IMR-90 (cell line): ENCODE data around the gene BCL2. TPM values are rescaled to one million over a fixed set of nuclear protein-coding genes. Genes with fewer than 3 reads are reported as not detected.

Experiments
- ATAC-seq: fragments of 200-7000 bp; cut with Tn5 transposase; 2 replicates; pipeline ENCODE4 v1.9.1; 2020; ENCODE audit warnings: low read depth, mild to moderate bottlenecking, moderate library complexity
- BruUV-seq: library from RNA; stranded (reverse); fragments of 400-500 nt; replicated peaks from 2 replicates; lab custom pipeline; 2021; lab: Mats Ljungman, UMichigan
- CTCF ChIA-PET: fragments of 300-600 bp; formaldehyde crosslinking; extraction: SDS; loops from one replicate; lab custom pipeline; 2021; ENCODE audit warnings: antibody characterized with exemption; lab: Yijun Ruan, JAX
- POLR2A ChIA-PET: fragments of 300-600 bp; sonication (Branson Sonifier 250); formaldehyde crosslinking; loops from one replicate; lab custom pipeline; 2022; ENCODE audit warnings: antibody characterized with exemption; ENCODE audit not compliant: unreplicated experiment; lab: Charles Lee
- DNase-seq: peaks from one replicate; pipeline ENCODE4 v3.0.0; 2013
- H2AFZ ChIP-seq: replicated peaks from 2 replicates; pipeline ENCODE3; 2013; ENCODE audit warnings: low read length, mild to moderate bottlenecking; ENCODE audit not compliant: poor library complexity
- H2AK5ac ChIP-seq: 2 replicates; pipeline ENCODE4 v1.6.1; 2013; ENCODE audit warnings: low read depth, low read length, inconsistent platforms
- H2AK9ac ChIP-seq: replicated peaks from 2 replicates; pipeline ENCODE3; 2013; ENCODE audit warnings: mild to moderate bottlenecking, low read depth, low read length, moderate library complexity; ENCODE audit not compliant: poor library complexity
- H2BK120ac ChIP-seq: 2 replicates; pipeline ENCODE4 v1.6.1; 2013; ENCODE audit warnings: low read depth, low read length, inconsistent platforms
- H2BK15ac ChIP-seq: 3 replicates; pipeline ENCODE4 v1.6.1; 2013; ENCODE audit warnings: low read depth, low read length, inconsistent platforms
- H2BK20ac ChIP-seq: 2 replicates; pipeline ENCODE4 v1.6.1; 2013; ENCODE audit warnings: low read depth, mild to moderate bottlenecking, inconsistent platforms, low read length, moderate library complexity
- H2BK5ac ChIP-seq: 2 replicates; pipeline ENCODE4 v1.6.1; 2013; ENCODE audit warnings: mild to moderate bottlenecking, low read depth, low read length, inconsistent platforms; ENCODE audit not compliant: poor library complexity, severe bottlenecking
- H3K14ac ChIP-seq: replicated peaks from 2 replicates; pipeline ENCODE4 v1.6.1; 2013; ENCODE audit warnings: low read depth, low read length, inconsistent platforms
- H3K18ac ChIP-seq: 2 replicates; pipeline ENCODE4 v1.6.1; 2013; ENCODE audit warnings: low read depth, low read length, control low read depth
- H3K23ac ChIP-seq: 2 replicates; pipeline ENCODE4 v1.6.1; 2013; ENCODE audit warnings: low read depth, low read length, inconsistent platforms
- H3K27ac ChIP-seq: 2 replicates; pipeline ENCODE4 v1.5.1; 2013; ENCODE audit warnings: mild to moderate bottlenecking, control low read depth, low read length; ENCODE audit not compliant: insufficient read depth
- H3K27me3 ChIP-seq: 2 replicates; pipeline ENCODE4 v1.6.1; 2013; ENCODE audit warnings: low read length; ENCODE audit not compliant: control insufficient read depth, insufficient read depth
- H3K36me3 ChIP-seq: 2 replicates; pipeline ENCODE4 v1.6.1; 2013; ENCODE audit warnings: low read length, mixed read lengths; ENCODE audit not compliant: control insufficient read depth, insufficient read depth
- H3K4ac ChIP-seq: 2 replicates; pipeline ENCODE4 v1.6.1; 2013; ENCODE audit warnings: low read depth, low read length, inconsistent platforms
- H3K4me1 ChIP-seq: 2 replicates; pipeline ENCODE4 v1.6.1; 2013; ENCODE audit warnings: low read length, mixed read lengths; ENCODE audit not compliant: control insufficient read depth, insufficient read depth
- H3K4me2 ChIP-seq: 2 replicates; pipeline ENCODE4 v1.6.1; 2013; ENCODE audit warnings: low read depth, mild to moderate bottlenecking, control low read depth, low read length, moderate library complexity
- H3K4me3 ChIP-seq: 2 replicates; pipeline ENCODE4 v1.5.1; 2013; ENCODE audit warnings: low read depth, mild to moderate bottlenecking, control low read depth, low read length, moderate library complexity; ENCODE audit not compliant: insufficient read depth
- H3K56ac ChIP-seq: 2 replicates; pipeline ENCODE4 v1.6.1; 2013; ENCODE audit warnings: low read length, inconsistent platforms; ENCODE audit not compliant: insufficient read depth; ENCODE audit errors: extremely low read depth
- H3K79me1 ChIP-seq, 2 experiments: 2 replicates each; pipeline ENCODE4 v1.6.1; 2013; ENCODE audit warnings: low read length in 2 of 2, inconsistent platforms in 1 of 2, low read depth in 1 of 2
- H3K9ac ChIP-seq: 2 replicates; pipeline ENCODE4 v1.6.1; 2013; ENCODE audit warnings: low read depth, low read length, control low read depth
- H3K9me1 ChIP-seq: 2 replicates; pipeline ENCODE4 v1.6.1; 2013; ENCODE audit warnings: low read length, inconsistent platforms; ENCODE audit not compliant: insufficient read depth
- H3K9me3 ChIP-seq: 2 replicates; pipeline ENCODE4 v1.6.1; 2013; ENCODE audit warnings: low read length; ENCODE audit not compliant: control insufficient read depth, insufficient read depth
- H4K20me1 ChIP-seq: 2 replicates; pipeline ENCODE4 v1.6.1; 2013; ENCODE audit warnings: low read length, inconsistent platforms; ENCODE audit not compliant: insufficient read depth
- H4K5ac ChIP-seq: 2 replicates; pipeline ENCODE4 v1.6.1; 2013; ENCODE audit warnings: mild to moderate bottlenecking, low read depth, low read length, control low read depth
- H4K8ac ChIP-seq, 2 experiments: 2 replicates each; pipeline ENCODE4 v1.6.1; 2013; ENCODE audit warnings: low read depth in 2 of 2, low read length in 2 of 2, control low read depth in 1 of 2, inconsistent platforms in 1 of 2
- H4K91ac ChIP-seq: 2 replicates; pipeline ENCODE4 v1.6.1; 2013; ENCODE audit warnings: low read depth, low read length, inconsistent platforms; ENCODE audit not compliant: insufficient read depth
- BHLHE40 ChIP-seq: fragments of 150-350 bp; IDR thresholded peaks from 2 replicates; pipeline ENCODE4 v1.6.1; 2016; ENCODE audit warnings: mild to moderate bottlenecking, low read depth, low read length
- CHD1 ChIP-seq: IDR thresholded peaks from 2 replicates; pipeline ENCODE4 v1.6.1; 2012; ENCODE audit warnings: low read depth, low read length, improper control_type of control experiment
- ELK1 ChIP-seq: fragments of 150-350 bp; IDR thresholded peaks from 2 replicates; pipeline ENCODE4 v1.6.1; 2016; ENCODE audit warnings: low read depth, mild to moderate bottlenecking, low read length, moderate library complexity, borderline replicate concordance
- FOS ChIP-seq: fragments of 150-350 bp; IDR thresholded peaks from 2 replicates; pipeline ENCODE4 v1.6.1; 2016; ENCODE audit warnings: low read depth, low read length
- MAFK ChIP-seq: IDR thresholded peaks from 2 replicates; pipeline ENCODE4 v1.6.1; 2012; ENCODE audit warnings: low read depth, low read length, improper control_type of control experiment
- MAZ ChIP-seq: IDR thresholded peaks from 2 replicates; pipeline ENCODE4 v1.6.1; 2012; ENCODE audit warnings: low read depth, mild to moderate bottlenecking, low read length, improper control_type of control experiment, moderate library complexity, borderline replicate concordance
- MXI1 ChIP-seq: IDR thresholded peaks from 2 replicates; pipeline ENCODE4 v1.6.1; 2012; ENCODE audit warnings: low read depth, mild to moderate bottlenecking, low read length, moderate library complexity, borderline replicate concordance
- NFE2L2 ChIP-seq: fragments of 150-350 bp; IDR thresholded peaks from 2 replicates; pipeline ENCODE4 v1.6.1; 2016; ENCODE audit warnings: low read depth, mild to moderate bottlenecking, low read length
- POLR2A ChIP-seq: IDR thresholded peaks from 2 replicates; pipeline ENCODE4 v1.6.1; 2012; ENCODE audit warnings: mild to moderate bottlenecking, low read depth, low read length
- RAD21 ChIP-seq: IDR thresholded peaks from 2 replicates; pipeline ENCODE4 v1.6.1; 2012; ENCODE audit warnings: low read length, improper control_type of control experiment
- RCOR1 ChIP-seq: IDR thresholded peaks from 2 replicates; pipeline ENCODE4 v1.6.1; 2012; ENCODE audit warnings: mild to moderate bottlenecking, low read length, improper control_type of control experiment; ENCODE audit not compliant: insufficient replicate concordance
- RFX5 ChIP-seq: IDR thresholded peaks from 2 replicates; pipeline ENCODE4 v1.8.0; 2012; ENCODE audit warnings: low read depth, mild to moderate bottlenecking, low read length, moderate library complexity
- SMC3 ChIP-seq: fragments of 150-350 bp; IDR thresholded peaks from 2 replicates; pipeline ENCODE4 v1.6.1; 2016; ENCODE audit warnings: low read depth, mild to moderate bottlenecking, antibody characterized with exemption, low read length, moderate library complexity
- WGBS, 2 experiments: methylation state at CpG; one replicate each; pipeline versions ENCODE4 v1.1.5 to v1.1.7; 2013; ENCODE audit warnings: missing lambda C conversion rate in 2 of 2; ENCODE audit not compliant: insufficient read length in 1 of 2; ENCODE audit errors: extremely low coverage in 2 of 2; 5-methylcytosine and 5-hydroxymethylcytosine counted together
- dilution Hi-C: fragments of 300-500 bp; cut with HindIII; formaldehyde crosslinking; loops from one replicate; pipeline ENCODE4 v1.14.3; 2018; ENCODE audit warnings: low sequenced_read_pairs; ENCODE audit not compliant: unreplicated experiment
- in situ Hi-C: fragments of 300-500 bp; cut with MboI; formaldehyde crosslinking; loops from 3 replicates; pipeline ENCODE4 v1.14.3; 2019; ENCODE audit warnings: low sequenced_read_pairs, inconsistent platforms, mixed read lengths
- intact Hi-C: fragments of 100-400 bp; cut with micrococcal nuclease; formaldehyde crosslinking; loops from 2 replicates; pipeline ENCODE4 v1.10.0; 2022
- polyA plus RNA-seq, 3 experiments: library from polyadenylated mRNA; depleted of rRNA; stranded (reverse); fragments of >200 nt; gene quantifications; 2 replicates each; pipeline ENCODE4 v1.2.3, GENCODE V29; 2012; ENCODE audit warnings: low replicate concordance in 1 of 3
- total RNA-seq: library from RNA; depleted of rRNA; stranded (reverse); fragments of >200 nt; gene quantifications from 2 replicates; pipeline ENCODE4 v1.2.3, GENCODE V29; 2012
- TF ChIP-seq, protein P1 (sequence below): conservative IDR thresholded peaks from 2 replicates; pipeline ENCODE4 v1.5.1; 2012; ENCODE audit warnings: mild to moderate bottlenecking, low read depth, low read length, improper control_type of control experiment
- TF ChIP-seq, protein P2 (sequence below): fragments of 150-350 bp; IDR thresholded peaks from 2 replicates; pipeline ENCODE4 v1.6.1; 2017; ENCODE audit warnings: mild to moderate bottlenecking, antibody characterized with exemption, low read length, low read depth

The BCL2 gene
- total and polyA plus RNA-seq, 2 of the 4 experiments (the other 2 are of a cell fraction) = 0.24 to 0.54 TPM

GRCh38 chr18:63262369-63263335, 56.9 kb downstream of the BCL2 start:
- dilution Hi-C loops = no loop called here
- DNase-seq = no peak
- H3K9ac ChIP-seq = no peak overlapping the region
- TF ChIP-seq, protein P1, sequence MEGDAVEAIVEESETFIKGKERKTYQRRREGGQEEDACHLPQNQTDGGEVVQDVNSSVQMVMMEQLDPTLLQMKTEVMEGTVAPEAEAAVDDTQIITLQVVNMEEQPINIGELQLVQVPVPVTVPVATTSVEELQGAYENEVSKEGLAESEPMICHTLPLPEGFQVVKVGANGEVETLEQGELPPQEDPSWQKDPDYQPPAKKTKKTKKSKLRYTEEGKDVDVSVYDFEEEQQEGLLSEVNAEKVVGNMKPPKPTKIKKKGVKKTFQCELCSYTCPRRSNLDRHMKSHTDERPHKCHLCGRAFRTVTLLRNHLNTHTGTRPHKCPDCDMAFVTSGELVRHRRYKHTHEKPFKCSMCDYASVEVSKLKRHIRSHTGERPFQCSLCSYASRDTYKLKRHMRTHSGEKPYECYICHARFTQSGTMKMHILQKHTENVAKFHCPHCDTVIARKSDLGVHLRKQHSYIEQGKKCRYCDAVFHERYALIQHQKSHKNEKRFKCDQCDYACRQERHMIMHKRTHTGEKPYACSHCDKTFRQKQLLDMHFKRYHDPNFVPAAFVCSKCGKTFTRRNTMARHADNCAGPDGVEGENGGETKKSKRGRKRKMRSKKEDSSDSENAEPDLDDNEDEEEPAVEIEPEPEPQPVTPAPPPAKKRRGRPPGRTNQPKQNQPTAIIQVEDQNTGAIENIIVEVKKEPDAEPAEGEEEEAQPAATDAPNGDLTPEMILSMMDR = no peak
- TF ChIP-seq, protein P2, sequence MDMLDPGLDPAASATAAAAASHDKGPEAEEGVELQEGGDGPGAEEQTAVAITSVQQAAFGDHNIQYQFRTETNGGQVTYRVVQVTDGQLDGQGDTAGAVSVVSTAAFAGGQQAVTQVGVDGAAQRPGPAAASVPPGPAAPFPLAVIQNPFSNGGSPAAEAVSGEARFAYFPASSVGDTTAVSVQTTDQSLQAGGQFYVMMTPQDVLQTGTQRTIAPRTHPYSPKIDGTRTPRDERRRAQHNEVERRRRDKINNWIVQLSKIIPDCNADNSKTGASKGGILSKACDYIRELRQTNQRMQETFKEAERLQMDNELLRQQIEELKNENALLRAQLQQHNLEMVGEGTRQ = no peak
- TF ChIP-seq FOS (no peak), MAZ (no peak), MAFK (no peak), RAD21 (no peak), POLR2A (no peak), RCOR1 (no peak), NFE2L2 (no peak), CHD1 (no peak), RFX5 (no peak), SMC3 (no peak), MXI1 (no peak), ELK1 (no peak), BHLHE40 (no peak)

More at GRCh38 chr18:63262369-63263335, 56.9 kb downstream of the BCL2 start:
- no peak for ATAC-seq
- no peak overlapping the region for H3K4me3 ChIP-seq
- H3K4me2 ChIP-seq = no peak overlapping the region
- no peak overlapping the region for H3K18ac ChIP-seq
- no peaks in the 10 kb centered on the region for H3K4me1 ChIP-seq
- no peaks in the 10 kb centered on the region for H3K79me1 ChIP-seq
- no peak overlapping the region for H3K14ac ChIP-seq
- no peak overlapping the region for H4K91ac ChIP-seq
- no peaks in the 10 kb centered on the region for H3K9me3 ChIP-seq
- no peak overlapping the region for H3K56ac ChIP-seq
- H3K4ac ChIP-seq = no peak overlapping the region
- no peak overlapping the region for H3K27ac ChIP-seq
- H4K5ac ChIP-seq = no peak overlapping the region
- H2BK5ac ChIP-seq = no peak overlapping the region
- H2AK9ac ChIP-seq = no peak overlapping the region
- H2BK120ac ChIP-seq = no peak overlapping the region
- no peak overlapping the region for H2BK20ac ChIP-seq
- H3K23ac ChIP-seq = no peak overlapping the region
- ChIA-PET POLR2A (no interaction called here), CTCF (no interaction called here)
- H2AK5ac ChIP-seq = no peak overlapping the region
- no TSS peak for BruUV-seq
- no CpG with 5 or more reads among the region's 12 CpGs for WGBS, 2 experiments
- H4K20me1 ChIP-seq = no peaks in the 10 kb centered on the region
- in situ Hi-C loops (no loop called here), intact Hi-C loops (no loop called here)
- no peak overlapping the region for H2BK15ac ChIP-seq
- no peaks in the 10 kb centered on the region for H3K36me3 ChIP-seq
- H2AFZ ChIP-seq = no peak overlapping the region
- H3K27me3 ChIP-seq = peaks cover 31% of the 10 kb centered on the region
- 0 out of 2 replicates have a peak, but pooled peaks cover 5% of the 10 kb centered on the region for H3K9me1 ChIP-seq
- no peak overlapping the region for H4K8ac ChIP-seq
